ENCODE data around the gene RSL1D1. TPM values are rescaled to one million over a fixed set of nuclear protein-coding genes. Genes with fewer than 3 reads are reported as not detected.

RSL1D1 gene
- polyA plus RNA-seq, 1 donor from 2014 or later, result 61.2 TPM

- Histone ChIP-seq H3K9me2 (ENCODE audit: insufficient read depth, low read length) (no peaks in the 10 kb centered on the region), H3K79me2 (replicated peaks; ENCODE audit: insufficient read depth, low read length) (no peaks in the 10 kb centered on the region), H3K4me2 (ENCODE audit: low read length) (no peak overlapping the region), H3K36me3 (ENCODE audit: insufficient read depth, low read length) (no peaks in the 10 kb centered on the region), H3K27me3 (ENCODE audit: insufficient read depth, low read depth, low read length) (no peaks in the 10 kb centered on the region), H3K9me3 (ENCODE audit: low read length) (no peaks in the 10 kb centered on the region), H4K20me1 (ENCODE audit: insufficient read depth) (no peaks in the 10 kb centered on the region), H2AFZ (ENCODE audit: low read depth, low read length) (no peak overlapping the region), H3K9ac (ENCODE audit: low read length) (no peak overlapping the region), H3F3A (ENCODE audit: insufficient read depth, low read length, poor library complexity, severe bottlenecking) (no peaks in the 10 kb centered on the region), H3K4me3 (ENCODE audit: low read length) (no peak overlapping the region), H3K27ac (ENCODE audit: low read length) (no peak overlapping the region)
- TF ChIP-seq SMC3 (conservative IDR thresholded peaks at IDR 0.05; ENCODE audit: poor library complexity) (no peak), MXI1 (conservative IDR thresholded peaks at IDR 0.05; ENCODE audit: poor library complexity, severe bottlenecking) (no peak), RAD21 (conservative IDR thresholded peaks at IDR 0.05) (no peak), REST (IDR thresholded peaks at IDR 0.05; ENCODE audit: borderline replicate concordance) (no peak), CTCF (IDR thresholded peaks at IDR 0.05; ENCODE audit: poor library complexity, severe bottlenecking) (no peak), EZH2 (IDR thresholded peaks at IDR 0.05; ENCODE audit: borderline replicate concordance, insufficient read depth, low read length, poor library complexity, severe bottlenecking) (no peak), EP300 (conservative IDR thresholded peaks at IDR 0.05; ENCODE audit: poor library complexity, severe bottlenecking) (no peak)
Measured at GRCh38 chr16:11868412-11868980, 17.2 kb upstream of the RSL1D1 start.

DNA sequence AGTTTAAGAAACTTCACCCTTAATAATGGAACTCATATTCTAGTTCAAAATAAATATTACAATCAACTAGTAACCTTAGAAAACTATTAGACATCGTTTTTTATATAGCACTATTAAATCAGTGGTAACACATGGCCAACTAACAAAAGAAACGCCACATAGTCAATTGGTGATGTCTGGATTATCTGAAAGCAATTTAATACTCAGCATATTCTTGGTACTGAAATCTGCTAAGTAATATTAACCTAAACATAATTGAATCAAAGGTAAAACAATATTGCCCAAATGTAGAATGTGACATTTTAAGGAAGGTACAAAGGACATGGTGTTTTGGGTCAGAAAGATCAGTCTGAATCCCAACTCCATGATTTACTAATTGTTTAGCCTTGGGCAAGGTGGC is 11.1 kb upstream of the RSL1D1 start:
- TF ChIP-seq EP300 (conservative IDR thresholded peaks at IDR 0.05; ENCODE audit: poor library complexity, severe bottlenecking) (no peak), MXI1 (conservative IDR thresholded peaks at IDR 0.05; ENCODE audit: poor library complexity, severe bottlenecking) (no peak), CTCF (IDR thresholded peaks at IDR 0.05; ENCODE audit: poor library complexity, severe bottlenecking) (no peak), EZH2 (IDR thresholded peaks at IDR 0.05; ENCODE audit: borderline replicate concordance, insufficient read depth, low read length, poor library complexity, severe bottlenecking) (no peak), POLR2AphosphoS5 (IDR thresholded peaks at IDR 0.05) (no peak), SMC3 (conservative IDR thresholded peaks at IDR 0.05; ENCODE audit: poor library complexity) (no peak), RAD21 (conservative IDR thresholded peaks at IDR 0.05) (no peak), TAF1 (IDR thresholded peaks at IDR 0.05; ENCODE audit: low read depth) (no peak), REST (IDR thresholded peaks at IDR 0.05; ENCODE audit: borderline replicate concordance) (no peak)

More for the DNA sequence above, 11.1 kb upstream of the RSL1D1 start:
- Histone ChIP-seq H3K27me3 (ENCODE audit: insufficient read depth, low read depth, low read length) (no peaks in the 10 kb centered on the region), H3K9me2 (ENCODE audit: insufficient read depth, low read length) (no peaks in the 10 kb centered on the region), H3K79me2 (replicated peaks; ENCODE audit: insufficient read depth, low read length) (peaks cover 4% of the 10 kb centered on the region), H3K4me2 (ENCODE audit: low read length) (no peak overlapping the region), H4K20me1 (ENCODE audit: insufficient read depth) (no peaks in the 10 kb centered on the region), H3K27ac (ENCODE audit: low read length) (no peak overlapping the region), H3K36me3 (ENCODE audit: insufficient read depth, low read length) (no peaks in the 10 kb centered on the region), H3K9ac (ENCODE audit: low read length) (no peak overlapping the region), H2AFZ (ENCODE audit: low read depth, low read length) (no peak overlapping the region), H3K4me3 (ENCODE audit: low read length) (no peak overlapping the region), H3F3A (ENCODE audit: insufficient read depth, low read length, poor library complexity, severe bottlenecking) (no peaks in the 10 kb centered on the region), H3K9me3 (ENCODE audit: low read length) (no peaks in the 10 kb centered on the region)
